DOHH2 (cell line): Measurements from ENCODE around the gene INF2.

Experiments
- H3F3A ChIP-seq: fragments of 200-600 bp; sonication (generic), shearing (Covaris generic); 2 replicates; pipeline ENCODE4 v1.6.0; 2016; ENCODE audit warnings: antibody characterized with exemption, mild to moderate bottlenecking; ENCODE audit not compliant: control insufficient read depth, insufficient read depth
- H3K27ac ChIP-seq: fragments of 200-600 bp; sonication (generic); 2 replicates; pipeline ENCODE4 v1.5.1; 2014; ENCODE audit warnings: low read depth, mild to moderate bottlenecking, low read length, moderate library complexity
- H3K27me3 ChIP-seq: fragments of 200-600 bp; sonication (generic); 2 replicates; pipeline ENCODE4 v1.6.1; 2014; ENCODE audit warnings: mild to moderate bottlenecking, low read length, mixed read lengths; ENCODE audit not compliant: control insufficient read depth
- H3K36me3 ChIP-seq: fragments of 200-600 bp; sonication (generic); 2 replicates; pipeline ENCODE4 v1.6.1; 2014; ENCODE audit warnings: mild to moderate bottlenecking, low read length, moderate library complexity, mixed read lengths; ENCODE audit not compliant: control insufficient read depth
- H3K4me1 ChIP-seq: fragments of 200-600 bp; sonication (generic); 2 replicates; pipeline ENCODE4 v1.6.1; 2014; ENCODE audit warnings: mild to moderate bottlenecking, low read length, mixed read lengths; ENCODE audit not compliant: control insufficient read depth
- H3K4me2 ChIP-seq: fragments of 200-600 bp; sonication (generic); 2 replicates; pipeline ENCODE4 v1.6.0; 2014; ENCODE audit warnings: mild to moderate bottlenecking, low read length, moderate library complexity
- H3K4me3 ChIP-seq: fragments of 200-600 bp; sonication (generic); 2 replicates; pipeline ENCODE4 v1.5.1; 2014; ENCODE audit warnings: mild to moderate bottlenecking, low read length, mixed read lengths
- H3K79me2 ChIP-seq: fragments of 200-600 bp; sonication (generic); 2 replicates; pipeline ENCODE4 v1.6.1; 2014; ENCODE audit warnings: mild to moderate bottlenecking, low read length, mixed read lengths; ENCODE audit not compliant: control insufficient read depth
- H3K9me2 ChIP-seq: fragments of 200-600 bp; sonication (generic); replicated peaks from 2 replicates; pipeline ENCODE4 v1.6.1; 2014; ENCODE audit warnings: mild to moderate bottlenecking, low read length, mixed read lengths; ENCODE audit not compliant: control insufficient read depth
- H3K9me3 ChIP-seq: fragments of 200-600 bp; sonication (generic); 2 replicates; pipeline ENCODE4 v1.6.1; 2014; ENCODE audit warnings: antibody characterized with exemption, low read length, mixed read lengths; ENCODE audit not compliant: control insufficient read depth, insufficient read depth
- H4K20me1 ChIP-seq: fragments of 200-600 bp; sonication (generic); 2 replicates; pipeline ENCODE4 v1.6.0; 2014; ENCODE audit warnings: low read depth, mild to moderate bottlenecking, antibody characterized with exemption, low read length, moderate library complexity; ENCODE audit not compliant: control insufficient read depth, insufficient read depth
- EZH2phosphoT487 ChIP-seq: fragments of 200-600 bp; sonication (generic); IDR thresholded peaks from 2 replicates; pipeline ENCODE4 v1.6.1; 2017; ENCODE audit warnings: borderline replicate concordance, mild to moderate bottlenecking, antibody characterized with exemption, low read length, moderate library complexity, mixed read lengths
- TF ChIP-seq, protein P1 (sequence below): fragments of 200-600 bp; sonication (generic); IDR thresholded peaks from one replicate; pipeline ENCODE4 v1.5.1; 2014; ENCODE audit warnings: antibody characterized with exemption, mild to moderate bottlenecking, low read depth, low read length; ENCODE audit not compliant: poor library complexity, severe bottlenecking

INF2 gene

GRCh38 chr14:104678346-104678745 lies 11.1 kb upstream of the INF2 start:
- Histone ChIP-seq H3K27me3 (no peaks in the 10 kb centered on the region), H3K9me3 (peaks cover 13% of the 10 kb centered on the region), H4K20me1 (no peaks in the 10 kb centered on the region), H3K36me3 (no peaks in the 10 kb centered on the region), H3F3A (no peaks in the 10 kb centered on the region), H3K4me2 (peak overlapping the region; percentile 81), H3K4me3 (peak overlapping the region; percentile 86), H3K9me2 (no peaks in the 10 kb centered on the region), H3K4me1 (peaks cover 41% of the 10 kb centered on the region), H3K27ac (peak overlapping the region; percentile 51), H3K79me2 (no peaks in the 10 kb centered on the region)
- TF ChIP-seq EZH2phosphoT487: no peak
- TF ChIP-seq, protein P1, sequence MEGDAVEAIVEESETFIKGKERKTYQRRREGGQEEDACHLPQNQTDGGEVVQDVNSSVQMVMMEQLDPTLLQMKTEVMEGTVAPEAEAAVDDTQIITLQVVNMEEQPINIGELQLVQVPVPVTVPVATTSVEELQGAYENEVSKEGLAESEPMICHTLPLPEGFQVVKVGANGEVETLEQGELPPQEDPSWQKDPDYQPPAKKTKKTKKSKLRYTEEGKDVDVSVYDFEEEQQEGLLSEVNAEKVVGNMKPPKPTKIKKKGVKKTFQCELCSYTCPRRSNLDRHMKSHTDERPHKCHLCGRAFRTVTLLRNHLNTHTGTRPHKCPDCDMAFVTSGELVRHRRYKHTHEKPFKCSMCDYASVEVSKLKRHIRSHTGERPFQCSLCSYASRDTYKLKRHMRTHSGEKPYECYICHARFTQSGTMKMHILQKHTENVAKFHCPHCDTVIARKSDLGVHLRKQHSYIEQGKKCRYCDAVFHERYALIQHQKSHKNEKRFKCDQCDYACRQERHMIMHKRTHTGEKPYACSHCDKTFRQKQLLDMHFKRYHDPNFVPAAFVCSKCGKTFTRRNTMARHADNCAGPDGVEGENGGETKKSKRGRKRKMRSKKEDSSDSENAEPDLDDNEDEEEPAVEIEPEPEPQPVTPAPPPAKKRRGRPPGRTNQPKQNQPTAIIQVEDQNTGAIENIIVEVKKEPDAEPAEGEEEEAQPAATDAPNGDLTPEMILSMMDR: no peak

GRCh38 chr14:104678901-104679705 lies 10.3 kb upstream of the INF2 start:
- Histone ChIP-seq H3K4me3 (no peak overlapping the region), H4K20me1 (no peaks in the 10 kb centered on the region), H3K27ac (no peak overlapping the region), H3K9me3 (peaks cover 6% of the 10 kb centered on the region), H3K27me3 (no peaks in the 10 kb centered on the region), H3K4me2 (peak overlapping the region; percentile 81), H3K9me2 (no peaks in the 10 kb centered on the region), H3F3A (no peaks in the 10 kb centered on the region), H3K36me3 (no peaks in the 10 kb centered on the region), H3K4me1 (peaks cover 39% of the 10 kb centered on the region), H3K79me2 (no peaks in the 10 kb centered on the region)
- TF ChIP-seq, protein P1: no peak
- TF ChIP-seq EZH2phosphoT487: no peak

- H3K9me3 ChIP-seq: no peaks in the 10 kb centered on the region
- H3K4me1 ChIP-seq: peaks cover 46% of the 10 kb centered on the region
- H3K9me2 ChIP-seq: no peaks in the 10 kb centered on the region
- no peaks in the 10 kb centered on the region for H3K36me3 ChIP-seq
- H3K27me3 ChIP-seq: no peaks in the 10 kb centered on the region
- H3F3A ChIP-seq: peaks cover 6% of the 10 kb centered on the region
- TF ChIP-seq, protein P1: no peak
- no peak for TF ChIP-seq EZH2phosphoT487
- no peaks in the 10 kb centered on the region for H3K79me2 ChIP-seq
- H4K20me1 ChIP-seq: no peaks in the 10 kb centered on the region
- H3K27ac ChIP-seq: no peak overlapping the region
- H3K4me3 ChIP-seq: no peak overlapping the region
- no peak overlapping the region for H3K4me2 ChIP-seq
Observed at GRCh38 chr14:104680056-104680805, 9.2 kb upstream of the INF2 start.
